Left cardiac atrium (tissue), 4 donors: Measurements from ENCODE around the gene TXNIP. TPM values are rescaled to one million over a fixed set of nuclear protein-coding genes. Genes with fewer than 3 reads are reported as not detected.
A peak's percentile ranks its signal among the peaks of the same experiment; 100 is the strongest.

Experiments used
- ATAC-seq, 2 donors: fragments of 200-7000 bp; cut with Tn5 transposase; one replicate each; pipeline ENCODE4 v1.9.1; 2020; ENCODE audit warnings: mild to moderate bottlenecking in 2 of 2, moderate library complexity in 2 of 2
- DNase-seq: peaks from one replicate; pipeline ENCODE4 v3.0.0-alpha.2; 2020
- intact Hi-C, 2 donors: fragments of 100-400 bp; cut with DNase I; formaldehyde crosslinking; loops; one replicate each; pipeline versions ENCODE4 v1.14.1 to v1.15.1; 2022 to 2023
- total RNA-seq, 2 donors: library from RNA; stranded (reverse); fragmentation: NEBNext Ultra II Directional; extraction: Animal tissue kit (Norgen Biotek cat#: 25700); gene quantifications; one replicate each; pipeline ENCODE4 v1.2.1, GENCODE V29; 2021
- donor health status: DM: no; HTN: yes; CAD: no.
- donor health status: DM: no; HTN: yes; CAD: no; lungs with severe emphysema.
- donor health status: DM: yes; HTN: yes; CAD: no.
- donor health status: Dilated cardiomyopathy.

The TXNIP gene
- total RNA-seq, 2 donors from 2014 or later = 602 to 909 TPM

- intact Hi-C loops = loop anchor here (2.0 to 5.0 kb wide), 2 partner anchors 30 to 35 kb away; no protein-coding TSS in a partner anchor
- ATAC-seq = no peak
- DNase-seq = no peak
These were observed 19.4 kb downstream of the TXNIP start for GRCh38 chr1:145977016-145977415.

DNA sequence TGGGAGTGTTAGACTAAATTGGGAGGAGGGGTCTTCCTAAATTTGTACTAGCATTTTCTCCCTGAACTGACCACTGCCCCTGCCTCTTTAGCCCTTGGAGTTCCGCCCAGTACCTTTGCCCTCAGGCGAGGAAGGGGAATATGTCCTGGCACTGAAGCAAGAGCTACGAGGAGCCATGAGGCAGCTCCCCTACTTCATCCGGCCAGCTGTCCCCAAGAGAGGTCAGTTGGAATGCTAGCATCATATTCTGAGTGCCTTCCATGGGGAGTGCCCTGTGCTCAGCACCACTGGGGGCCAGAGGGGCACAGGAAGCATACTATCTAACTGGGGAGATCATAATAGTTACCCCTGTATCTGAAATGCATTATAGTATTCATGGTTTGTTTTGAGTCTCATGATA, 21.2 kb downstream of the TXNIP start:
- ATAC-seq (no peak), DNase-seq (no peak)
- intact Hi-C loops = loop anchor here in 1 of 2 donors (5.0 kb wide), 1 partner anchor 37 kb away; no protein-coding TSS in a partner anchor

DNA sequence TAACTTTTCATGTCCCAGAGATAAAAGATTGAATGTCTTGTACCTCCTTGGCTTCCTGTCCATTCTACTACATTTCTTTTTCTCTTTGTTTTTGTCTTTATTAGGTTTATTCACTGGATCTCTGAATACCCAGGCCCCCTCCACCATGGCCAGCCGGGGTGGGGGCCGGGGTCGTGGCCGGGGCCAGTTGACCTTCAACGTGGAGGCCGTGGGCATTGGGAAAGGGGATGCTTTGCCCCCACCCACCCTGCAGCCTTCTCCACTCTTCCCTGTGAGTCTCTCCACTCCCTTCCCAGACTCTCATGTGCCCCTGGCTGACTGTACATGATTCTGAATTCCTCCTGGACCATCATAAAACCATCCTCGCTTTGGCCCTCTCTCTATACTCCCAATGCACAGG, 21.7 kb downstream of the TXNIP start:
- ATAC-seq = no peak
- intact Hi-C loops = loop anchor here in 1 of 2 donors (5.0 kb wide), 1 partner anchor 38 kb away; no protein-coding TSS in a partner anchor
- DNase-seq = no peak

- DNase-seq = no peak
- intact Hi-C loops = no loop called here
- peak in 1 of 2 donors; percentile 39 for ATAC-seq
These were observed 23.8 kb downstream of the TXNIP start for GRCh38 chr1:145972580-145972979.

- DNase-seq = no peak
- intact Hi-C loops = no loop called here
These were observed 29.1 kb downstream of the TXNIP start for GRCh38 chr1:145967288-145967687.

GRCh38 chr1:145965119-145965744, 31.1 kb downstream of the TXNIP start:
- ATAC-seq (no peak), DNase-seq (no peak)
- intact Hi-C loops = no loop called here

More at GRCh38 chr1:145967288-145967687, 29.1 kb downstream of the TXNIP start:
- no peak for ATAC-seq

DNA sequence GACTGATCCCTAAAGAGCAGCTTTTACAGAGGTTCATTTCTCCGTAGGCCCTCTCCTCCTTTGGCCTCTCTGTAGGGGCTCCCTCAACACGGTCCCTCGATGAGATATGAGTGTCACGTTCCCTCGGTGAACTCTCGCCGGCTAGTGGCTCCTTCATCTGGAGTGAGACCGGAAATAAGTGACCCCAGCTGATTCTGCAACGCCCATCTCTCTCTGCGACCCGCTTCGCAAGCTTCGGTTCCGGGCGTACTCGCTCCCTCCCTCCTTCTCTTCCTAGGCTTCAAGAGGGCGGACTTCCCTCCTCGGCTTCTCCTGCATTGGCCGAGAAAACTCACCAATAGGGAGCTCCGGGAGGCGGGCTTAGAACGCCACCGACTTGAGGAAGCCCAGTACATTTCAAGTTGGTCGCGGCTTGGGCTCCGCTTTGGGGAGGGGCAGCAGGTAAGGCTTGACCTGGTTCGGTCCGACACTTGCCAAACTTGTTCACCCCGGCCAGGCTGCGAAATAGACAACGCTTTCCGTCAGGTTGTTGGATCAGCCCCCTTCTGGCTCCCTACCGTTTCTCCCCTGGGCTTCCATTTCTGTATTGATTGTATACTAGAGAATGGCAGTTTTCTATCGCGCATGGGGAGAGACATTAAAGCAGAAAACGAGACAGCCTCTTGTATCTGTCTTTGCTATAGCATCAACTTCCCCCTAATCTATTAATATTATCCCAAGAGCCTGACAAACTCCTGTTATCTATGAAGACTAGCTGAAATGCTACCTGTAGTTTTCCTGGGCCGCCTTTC, 31.9 kb downstream of the TXNIP start, which contains the start of the genes ANKRD34A and POLR3GL:
Gene ANKRD34A, minus strand, starts transcription at position 248 of the 791 bp plus-strand sequence. CDS start 2,816 bp downstream, outside the sequence.
Gene POLR3GL, plus strand, starts transcription at position 363 of the 791 bp plus-strand sequence. CDS start 10,176 bp downstream, outside the sequence.
- intact Hi-C loops = no loop called here
- DNase-seq (peak; percentile 95), ATAC-seq (peak; percentile 80 to 87)

DNA sequence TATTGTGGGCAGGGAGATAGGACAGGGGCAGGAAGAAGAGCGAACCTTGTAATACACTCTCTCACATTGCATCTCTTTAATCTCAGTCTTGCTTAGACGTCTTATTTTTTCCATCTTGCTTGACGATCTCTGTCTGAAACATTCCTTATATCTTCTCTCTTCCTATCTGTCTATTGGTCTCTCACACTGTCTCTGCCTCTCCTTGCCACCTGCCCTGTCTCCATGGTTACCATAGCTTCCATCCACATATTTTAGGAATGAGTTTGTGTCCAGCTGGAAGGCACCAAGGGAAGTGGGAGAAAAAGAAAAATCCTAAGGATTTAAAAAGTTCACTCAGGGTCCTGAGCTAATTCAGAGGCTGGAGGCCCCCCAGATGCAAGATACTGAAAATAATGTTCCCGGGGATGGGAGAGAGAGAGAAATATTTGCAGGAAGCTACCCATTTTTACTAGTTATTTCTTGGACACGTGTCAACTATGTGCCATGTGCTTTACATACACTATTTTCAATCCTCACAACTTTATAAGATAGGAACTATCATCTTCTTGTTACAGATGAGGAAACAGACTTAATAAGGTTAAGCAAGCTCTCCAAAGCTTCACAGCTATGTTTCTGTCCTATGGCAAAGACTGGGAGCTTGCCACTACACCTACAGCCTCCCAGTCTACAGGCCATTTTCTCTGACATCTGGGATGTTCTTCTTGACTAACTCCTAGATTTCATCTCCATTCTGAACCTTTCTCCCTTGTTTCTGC, 32.9 kb downstream of the TXNIP start:
- DNase-seq = no peak
- no peak for ATAC-seq
- intact Hi-C loops = no loop called here

DNA sequence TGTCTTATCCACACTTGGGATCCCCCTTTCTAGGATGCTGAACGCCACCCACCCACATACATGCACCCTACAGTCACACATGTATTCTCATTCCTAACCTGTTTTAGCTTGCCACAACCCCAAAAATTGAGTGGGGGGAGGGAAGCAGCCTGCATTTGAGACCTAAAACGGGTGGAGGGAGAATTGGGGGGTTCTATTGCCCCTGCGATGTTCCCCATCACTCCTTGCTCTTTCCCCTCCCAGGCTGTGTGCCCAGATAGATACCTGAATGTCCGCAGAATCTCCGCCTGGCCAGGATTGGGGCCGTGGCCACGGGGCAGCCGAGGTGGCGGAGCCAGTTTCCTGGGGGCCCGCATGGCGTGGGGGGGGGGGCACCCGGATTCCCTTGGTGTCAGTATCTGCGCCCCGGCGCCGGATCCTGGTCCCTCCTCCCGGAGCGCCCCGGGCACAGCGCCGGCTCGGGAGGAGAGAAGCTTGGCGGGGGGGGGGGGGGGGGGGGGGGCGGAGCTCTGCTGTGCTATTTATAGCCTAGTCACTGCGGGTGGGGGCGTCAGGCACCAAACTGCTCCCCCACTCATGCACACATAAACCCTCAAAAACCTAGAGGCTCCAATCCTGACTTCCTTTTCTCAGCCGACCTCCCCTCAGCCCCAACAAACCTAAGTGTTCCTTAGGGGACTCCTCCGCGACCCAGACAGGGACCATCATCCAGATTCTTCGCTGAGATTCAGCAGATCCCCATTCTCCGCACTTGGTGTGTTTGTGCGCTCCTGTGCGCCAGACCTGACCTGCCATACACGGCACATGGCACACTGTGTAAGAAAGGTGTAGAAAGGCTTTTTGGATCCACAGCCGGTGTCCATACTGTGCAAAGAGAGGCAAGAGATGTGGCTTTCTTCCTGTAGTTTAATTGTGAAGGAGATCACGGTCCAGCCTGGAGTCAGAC, 33.9 kb downstream of the TXNIP start:
- ATAC-seq (no peak), DNase-seq (peak; percentile 60)
- intact Hi-C loops = no loop called here

DNA sequence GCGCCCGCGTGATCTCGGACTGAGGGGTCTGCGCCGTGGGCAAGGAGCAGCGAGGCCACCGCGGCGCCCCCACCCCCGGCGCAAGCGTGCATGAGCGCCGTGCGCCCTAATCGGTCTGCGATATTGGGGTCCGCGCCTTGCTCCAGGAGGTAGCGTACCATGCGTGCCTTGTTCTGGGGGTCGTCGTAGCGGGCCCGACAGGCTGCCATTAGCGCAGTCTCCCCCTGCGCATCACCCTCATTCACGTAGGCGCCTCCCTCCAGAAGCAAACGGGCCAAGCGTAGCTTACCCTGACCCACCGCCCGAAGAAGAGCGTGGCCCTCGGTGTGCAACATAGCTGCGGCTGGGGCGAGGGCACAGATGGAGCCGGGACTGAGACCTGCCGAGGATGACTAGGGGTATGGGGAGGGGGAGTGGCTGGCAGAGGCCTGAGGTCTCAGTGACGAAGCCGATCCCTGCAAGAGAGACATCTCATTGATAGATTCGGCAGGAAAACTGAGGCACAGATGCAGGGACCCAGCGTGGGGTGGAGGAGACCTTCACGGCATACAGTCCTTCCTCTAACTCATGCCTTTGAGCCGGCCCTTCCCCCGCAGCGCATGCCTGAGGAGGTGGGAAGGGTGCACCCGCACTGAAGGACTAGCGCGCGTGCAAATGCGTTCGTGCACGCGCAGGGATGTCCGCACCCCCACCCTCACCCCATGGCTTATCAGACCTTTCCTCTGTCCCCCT, 34.8 kb downstream of the TXNIP start:
- intact Hi-C loops = no loop called here
- DNase-seq (peak; percentile 52), ATAC-seq (no peak)

- ATAC-seq (no peak), DNase-seq (no peak)
- intact Hi-C loops = no loop called here
These were observed 35.3 kb downstream of the TXNIP start for GRCh38 chr1:145961109-145961424.

GRCh38 chr1:145960468-145961108, 35.8 kb downstream of the TXNIP start:
- ATAC-seq = peak; percentile 45 to 56
- intact Hi-C loops = no loop called here
- DNase-seq = peak; percentile 88

DNA sequence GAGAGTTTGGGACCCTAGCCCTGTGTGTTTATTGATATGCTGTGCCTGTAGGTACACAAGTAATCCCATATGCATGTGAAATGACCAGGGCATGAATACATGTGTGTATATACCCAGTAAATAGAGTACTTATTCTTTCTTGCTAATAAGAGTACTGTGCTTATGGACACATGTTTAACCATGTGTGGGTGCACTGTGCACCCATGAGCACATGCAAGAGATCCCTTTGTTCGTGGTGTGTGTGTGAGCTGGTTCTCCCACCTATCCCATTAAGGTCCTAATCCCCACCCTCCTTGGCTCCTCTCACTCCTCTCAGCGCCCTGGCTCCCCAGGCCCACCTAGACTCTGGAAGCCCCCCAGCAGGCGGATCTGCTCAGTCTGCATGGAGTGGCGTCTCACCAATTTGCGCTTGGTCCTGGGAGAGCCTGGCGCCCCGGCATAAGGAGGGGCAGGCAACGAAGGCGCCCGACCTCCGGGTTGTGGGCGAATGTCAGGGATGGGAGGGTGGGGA, 36.4 kb downstream of the TXNIP start:
- intact Hi-C loops = loop anchor here in 1 of 2 donors (5.0 kb wide), 1 partner anchor 68 kb away; no protein-coding TSS in a partner anchor
- DNase-seq (no peak), ATAC-seq (no peak)

- ATAC-seq (no peak), DNase-seq (no peak)
- intact Hi-C loops = loop anchor here in 1 of 2 donors (5.0 kb wide), 1 partner anchor 67 kb away; no protein-coding TSS in a partner anchor
These were observed 37.0 kb downstream of the TXNIP start for GRCh38 chr1:145959333-145959732.

DNA sequence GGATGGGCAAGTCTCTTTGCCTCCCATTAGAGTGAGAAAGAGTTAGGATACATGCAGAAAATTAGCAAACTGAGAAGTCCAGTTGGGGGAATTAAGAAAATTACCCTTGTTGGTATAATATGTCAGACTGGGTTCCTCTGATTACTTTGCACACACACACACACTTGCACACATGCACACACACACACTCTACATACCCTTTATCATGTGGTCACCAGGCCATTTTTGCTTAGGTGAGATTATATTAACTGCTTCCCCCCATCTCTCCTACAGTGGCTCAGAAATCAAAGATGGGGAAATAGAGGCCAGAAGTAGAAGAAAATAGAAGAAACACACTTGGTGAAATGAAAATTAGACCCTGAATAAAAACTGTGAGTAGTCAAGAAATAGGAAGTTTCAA, 37.6 kb downstream of the TXNIP start:
- DNase-seq (no peak), ATAC-seq (no peak)
- intact Hi-C loops = loop anchor here in 1 of 2 donors (5.0 kb wide), 1 partner anchor 66 kb away; no protein-coding TSS in a partner anchor

DNA sequence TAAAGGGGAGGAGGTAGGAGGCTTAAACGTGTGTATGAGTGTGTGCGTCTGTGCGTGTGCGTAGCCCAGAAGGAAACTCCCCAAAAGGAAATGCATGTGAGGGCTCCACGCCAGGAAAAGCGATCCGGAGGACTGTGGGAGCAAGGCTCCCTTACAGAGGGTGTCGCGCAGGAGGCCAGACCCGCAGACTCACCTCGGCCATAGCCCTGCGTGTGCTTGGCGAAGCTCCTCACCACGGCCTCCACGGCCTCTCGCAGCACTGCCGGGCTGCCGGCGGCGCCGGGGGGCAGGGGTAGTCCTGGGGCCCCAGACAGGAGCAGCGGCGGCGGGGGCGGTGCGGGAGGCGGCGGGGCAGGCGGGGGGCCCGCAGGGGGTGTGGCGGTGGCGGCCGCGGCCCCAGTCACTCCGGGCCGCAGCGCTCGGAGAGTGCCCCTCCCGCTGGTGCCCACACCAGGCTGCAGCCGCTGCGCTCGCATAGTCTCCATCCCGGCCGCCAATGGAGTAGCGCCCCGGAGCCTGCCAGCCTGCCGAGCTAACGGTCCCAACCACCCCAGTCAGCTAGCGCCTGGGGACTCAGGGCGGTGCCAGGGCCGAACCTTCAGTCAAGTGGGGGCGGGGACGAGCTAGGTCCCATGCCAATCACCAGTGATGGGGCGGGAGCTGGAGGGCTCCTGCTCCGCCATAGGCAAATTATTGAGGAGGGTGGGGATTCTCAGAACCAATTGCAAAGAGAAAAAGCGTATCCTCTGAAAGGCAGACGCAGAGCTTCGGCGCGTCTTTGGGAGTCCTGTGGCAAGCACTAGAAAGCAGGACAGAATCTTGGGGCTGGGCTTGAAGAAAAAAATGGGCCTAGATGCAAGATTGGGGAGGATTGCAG, 38.7 kb downstream of the TXNIP start, which contains the start of gene LIX1L:
Gene LIX1L, minus strand, starts transcription at position 575 of the 877 bp plus-strand sequence. Its CDS starts 90 bp downstream, at position 485.
- DNase-seq (peak; percentile 96), ATAC-seq (peak; percentile 87 to 89)
- intact Hi-C loops = loop anchor here in 1 of 2 donors (5.0 kb wide), 1 partner anchor 65 kb away; no protein-coding TSS in a partner anchor
